Measurements from ENCODE around the gene SLC22A13.

- TF ChIP-seq CTCF (optimal IDR thresholded peaks at IDR 0.05 in 1 of 3, IDR thresholded peaks at IDR 0.05 in 1 of 3, conservative IDR thresholded peaks at IDR 0.05 in 1 of 3; ENCODE audit: extremely low read depth in 1 of 3, insufficient read depth in 2 of 3, low read length in 3 of 3): no peak
- TF ChIP-seq EZH2 (IDR thresholded peaks at IDR 0.05; ENCODE audit: low read length): no peak
Measured at GRCh38 chr3:38264779-38265178, 833 bp upstream of the SLC22A13 start.

Measured in keratinocyte (primary cell).